Gastroesophageal sphincter (tissue), 4 donors: ENCODE measurements around the gene PBX1. TPM values are rescaled to one million over a fixed set of nuclear protein-coding genes. Genes with fewer than 3 reads are reported as not detected.
"Not testable (repeated sequence)": the region's sequence is repeated elsewhere in the genome, so short reads cannot be mapped to it uniquely, and the experiment has no call there.

Source experiments
- ATAC-seq: fragments of 150-250 bp; one replicate; pipeline ENCODE4 v1.9.1; 2016; ENCODE audit warnings: mild to moderate bottlenecking, moderate library complexity
- H3K27ac ChIP-seq, 4 donors: fragments of 200-600 bp; sonication (generic) in 3 of 4; 1 replicate in 3 of 4; 2 replicates in 1 of 4; pipeline ENCODE4 v1.5.1; 2016 to 2019
- H3K27me3 ChIP-seq: fragments of 200-600 bp; sonication (generic); one replicate; pipeline ENCODE4 v1.5.1; 2019
- H3K36me3 ChIP-seq, 2 donors: fragments of 200-600 bp; sonication (generic); one replicate each; pipeline ENCODE4 v1.5.1; 2019; ENCODE audit warnings: control low read depth in 1 of 2
- H3K4me1 ChIP-seq, 3 donors: fragments of 200-600 bp; sonication (generic); 1 replicate in 2 of 3; 2 replicates in 1 of 3; pipeline ENCODE4 v1.5.1; 2016 to 2019; ENCODE audit warnings: control low read depth in 2 of 3
- H3K4me3 ChIP-seq, 2 donors: fragments of 200-600 bp; sonication (generic); one replicate each; pipeline ENCODE4 v1.5.1; 2019; ENCODE audit warnings: mild to moderate bottlenecking in 1 of 2, moderate library complexity in 1 of 2
- H3K9me3 ChIP-seq, 3 donors: fragments of 200-600 bp; sonication (generic); one replicate each; pipeline ENCODE4 v1.5.1; 2017 to 2019; ENCODE audit warnings: control low read depth in 2 of 3
- CTCF ChIP-seq, 4 experiments: fragments of 200-600 bp in 2 of 4; fragments of 450-650 bp in 2 of 4; sonication (generic) in 1 of 4; IDR thresholded peaks; one replicate each; pipeline ENCODE4 v1.5.1; 2017 to 2019; ENCODE audit warnings: antibody characterized with exemption in 4 of 4, mild to moderate bottlenecking in 2 of 4, moderate library complexity in 2 of 4
- EP300 ChIP-seq: sonication (generic); formaldehyde crosslinking; IDR thresholded peaks from one replicate; pipeline ENCODE4 v1.6.1; 2017; ENCODE audit warnings: antibody characterized with exemption, mild to moderate bottlenecking
- POLR2A ChIP-seq, 2 donors: fragments of 450-650 bp; IDR thresholded peaks; one replicate each; pipeline ENCODE4 v1.6.1; 2017; ENCODE audit warnings: antibody characterized with exemption in 2 of 2, mild to moderate bottlenecking in 2 of 2, moderate library complexity in 1 of 2
- POLR2AphosphoS5 ChIP-seq: sonication (generic); formaldehyde crosslinking; IDR thresholded peaks from one replicate; pipeline ENCODE4 v1.6.1; 2017; ENCODE audit warnings: antibody characterized with exemption
- WGBS, 2 donors: methylation state at CpG; one replicate each; pipeline ENCODE4 v1.1.5; 2018; ENCODE audit warnings: low coverage in 1 of 2; 5-methylcytosine and 5-hydroxymethylcytosine counted together
- total RNA-seq, 4 donors: library from RNA; depleted of rRNA; stranded (reverse); fragments of >200 nt; gene quantifications; one replicate each; pipeline ENCODE4 v1.1.0, GENCODE V29; 2016

The PBX1 gene
- total RNA-seq, 4 donors from 2014 or later, result 75.8 to 177 (median 140) TPM

- Histone ChIP-seq H3K27ac (peak overlapping the region in 3 of 4 donors; percentile 52 to 81 (median 74)), H3K9me3 (no peaks in the 10 kb centered on the region), H3K27me3 (no peaks in the 10 kb centered on the region), H3K4me1 (peaks cover 20 to 100% (median 34%) of the 10 kb centered on the region in 3 donors), H3K36me3 (no peaks in the 10 kb centered on the region), H3K4me3 (no peak overlapping the region)
- WGBS, 2 donors, result 60 to 62% methylated on average over 4 of the region's 4 CpGs
- ATAC-seq, result no peak
- TF ChIP-seq POLR2AphosphoS5, result no peak
- no peak for TF ChIP-seq POLR2A (IDR thresholded peaks at IDR 0.05)
- no peak for TF ChIP-seq CTCF (IDR thresholded peaks at IDR 0.05)
- TF ChIP-seq EP300, result no peak
Measured at GRCh38 chr1:164649146-164649545, 90.2 kb downstream of the PBX1 start.

- no peak overlapping the region for H3K4me3 ChIP-seq
- H3K36me3 ChIP-seq, result no peaks in the 10 kb centered on the region
- H3K9me3 ChIP-seq, result no peaks in the 10 kb centered on the region
- no peak for ATAC-seq
- 37 to 64% methylated on average over 2 of the region's 2 CpGs for WGBS, 2 donors
- H3K4me1 ChIP-seq, result peaks cover 13 to 97% (median 26%) of the 10 kb centered on the region in 3 donors
- H3K27me3 ChIP-seq, result no peaks in the 10 kb centered on the region
- H3K27ac ChIP-seq, result peak overlapping the region in 2 of 4 donors; percentile 74 to 81
- TF ChIP-seq EP300, result no peak
- TF ChIP-seq POLR2AphosphoS5, result no peak
- no peak for TF ChIP-seq POLR2A (IDR thresholded peaks at IDR 0.05)
- TF ChIP-seq CTCF (IDR thresholded peaks at IDR 0.05), result no peak
Measured at GRCh38 chr1:164650531-164650930, 91.5 kb downstream of the PBX1 start.

- ATAC-seq, result peak; percentile 23
- H3K27me3 ChIP-seq, result no peaks in the 10 kb centered on the region
- H3K4me3 ChIP-seq, result peak overlapping the region in 1 of 2 donors; percentile 13
- H3K9me3 ChIP-seq, result no peaks in the 10 kb centered on the region
- TF ChIP-seq CTCF (IDR thresholded peaks at IDR 0.05) (no peak), POLR2AphosphoS5 (peak; percentile 52), POLR2A (IDR thresholded peaks at IDR 0.05) (no peak), EP300 (no peak)
- H3K36me3 ChIP-seq, result no peaks in the 10 kb centered on the region
- H3K4me1 ChIP-seq, result peaks cover 13 to 97% (median 28%) of the 10 kb centered on the region in 3 donors
- WGBS, 2 donors, result 15 to 40% methylated on average over 4 to 9 of the region's 13 CpGs
- peak overlapping the region in 3 of 4 donors; percentile 70 to 81 (median 74) for H3K27ac ChIP-seq
Measured at GRCh38 chr1:164651351-164651951, 92.5 kb downstream of the PBX1 start.

- H3K27me3 ChIP-seq, H3K9me3 ChIP-seq, H3K36me3 ChIP-seq, H3K4me3 ChIP-seq, ATAC-seq: not testable (repeated sequence)
- Histone ChIP-seq H3K27ac (peak overlapping the region in 2 of 4 donors; percentile 71 to 81), H3K4me1 (peaks cover 12 to 93% (median 14%) of the 10 kb centered on the region in 3 donors)
- 98 to 100% methylated on average over 1 to 5 of the region's 6 CpGs for WGBS, 2 donors
Measured at GRCh38 chr1:164652969-164653368, 94.0 kb downstream of the PBX1 start.

- 33 to 63% methylated on average over 1 to 2 of the region's 3 CpGs for WGBS, 2 donors
- no peaks in the 10 kb centered on the region for H3K36me3 ChIP-seq
- H3K4me3 ChIP-seq, result no peak overlapping the region
- no peaks in the 10 kb centered on the region for H3K27me3 ChIP-seq
- H3K27ac ChIP-seq, result peak overlapping the region in 3 of 4 donors; percentile 54 to 71 (median 59)
- H3K9me3 ChIP-seq, result no peaks in the 10 kb centered on the region
- ATAC-seq, result no peak
- no peak for TF ChIP-seq CTCF (IDR thresholded peaks at IDR 0.05)
- no peak for TF ChIP-seq POLR2A (IDR thresholded peaks at IDR 0.05)
- TF ChIP-seq EP300, result no peak
- no peak for TF ChIP-seq POLR2AphosphoS5
- peaks cover 6 to 93% (median 14%) of the 10 kb centered on the region in 3 donors for H3K4me1 ChIP-seq
Measured at GRCh38 chr1:164653705-164654104, 94.7 kb downstream of the PBX1 start.
